Hematopoietic multipotent progenitor cell treated with erythropoietin and hydrocortisone succinate and interleukin-3 and kit ligand, for 4 days (in vitro differentiated cells): Measurements from ENCODE around the gene TAX1BP1.

ENCODE experiments used
- DNase-seq: peaks from one replicate; pipeline ENCODE4 v3.0.0-alpha.2; 2015

Gene TAX1BP1

DNA sequence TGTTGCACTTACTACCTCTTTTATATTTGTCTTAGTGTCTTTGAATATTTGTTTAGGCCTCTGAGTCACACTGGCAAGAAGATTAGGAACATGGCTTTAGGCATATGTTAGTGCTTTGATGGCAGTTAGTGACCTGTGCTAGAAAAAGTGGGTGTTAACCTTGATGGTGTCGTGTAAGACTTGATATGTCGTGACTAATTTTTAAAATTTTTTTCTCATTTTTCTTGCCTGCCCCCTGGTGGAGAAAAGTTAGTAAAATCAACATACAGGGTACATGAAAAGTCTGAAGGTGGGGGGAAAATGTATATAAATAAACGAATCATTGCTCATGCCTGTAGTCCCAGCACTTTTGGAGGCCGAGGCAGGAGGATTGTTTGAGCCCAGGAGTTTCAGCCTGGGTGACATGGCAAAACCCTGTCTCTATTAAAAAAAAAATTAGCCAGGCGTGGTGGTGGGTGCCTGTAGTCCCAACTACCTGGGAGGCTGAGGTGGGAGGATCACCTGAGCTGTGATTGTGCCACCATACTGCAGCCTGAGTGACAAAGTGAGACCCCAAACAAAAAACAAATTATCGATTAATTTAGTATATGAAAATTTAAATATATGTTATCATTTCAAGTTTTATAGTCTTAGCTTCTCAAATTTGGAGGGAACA is 44.6 kb downstream of the TAX1BP1 start:
- peak; percentile 81 for DNase-seq

DNA sequence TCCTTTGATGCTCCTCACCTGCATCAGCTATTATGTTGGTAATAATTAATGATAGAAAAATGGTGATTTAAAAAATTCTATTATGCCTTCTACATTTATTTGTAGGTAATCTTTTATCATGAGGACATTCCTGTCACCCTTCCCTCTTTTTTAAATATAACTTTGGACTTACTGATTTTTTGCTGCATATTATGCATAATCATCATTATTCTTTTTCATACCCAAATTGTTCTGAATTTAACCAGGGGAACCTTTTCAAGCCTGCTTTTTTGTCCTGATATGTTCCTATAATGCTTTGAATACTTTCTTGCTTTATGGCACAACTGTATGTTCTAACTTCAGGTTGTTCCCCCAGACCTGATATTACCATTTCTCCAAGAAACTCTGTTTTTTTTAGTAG is 48.5 kb downstream of the TAX1BP1 start:
- DNase-seq: no peak

DNA sequence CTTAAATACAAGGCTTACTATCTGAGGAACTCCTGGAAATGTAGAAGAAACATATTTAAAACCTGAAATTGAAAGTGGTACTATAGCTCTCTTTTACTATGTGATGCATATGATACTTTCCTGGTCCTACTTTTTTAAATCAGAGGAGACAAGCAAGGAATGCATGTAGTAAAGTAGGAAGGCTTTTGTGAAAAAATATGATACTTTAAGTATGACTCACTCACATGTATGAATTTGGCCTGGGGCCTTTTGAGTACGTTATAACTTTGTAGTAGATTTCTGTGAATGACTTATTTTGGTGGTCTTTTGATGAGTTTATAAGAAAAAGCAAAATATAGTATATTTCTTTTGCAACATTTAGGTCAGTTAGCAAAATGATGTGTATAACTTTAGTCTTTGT is 53.8 kb downstream of the TAX1BP1 start:
- no peak for DNase-seq

DNA sequence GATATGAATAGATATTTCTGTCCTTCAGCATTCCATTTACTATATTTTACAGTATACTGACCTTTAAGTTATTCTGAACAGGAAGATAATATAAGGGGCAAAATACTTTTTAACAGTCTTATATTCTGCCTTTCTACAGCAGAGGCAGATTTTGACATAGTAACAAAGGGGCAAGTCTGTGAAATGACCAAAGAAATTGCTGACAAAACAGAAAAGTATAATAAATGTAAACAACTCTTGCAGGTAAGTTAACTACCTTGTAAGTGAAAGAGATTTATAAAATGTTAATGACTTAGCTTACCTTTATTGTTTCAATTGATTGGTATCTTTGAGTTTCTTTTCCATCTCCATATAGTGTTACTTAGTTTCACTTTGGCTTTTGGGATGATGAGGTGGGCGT is 56.0 kb downstream of the TAX1BP1 start:
- no peak for DNase-seq

DNA sequence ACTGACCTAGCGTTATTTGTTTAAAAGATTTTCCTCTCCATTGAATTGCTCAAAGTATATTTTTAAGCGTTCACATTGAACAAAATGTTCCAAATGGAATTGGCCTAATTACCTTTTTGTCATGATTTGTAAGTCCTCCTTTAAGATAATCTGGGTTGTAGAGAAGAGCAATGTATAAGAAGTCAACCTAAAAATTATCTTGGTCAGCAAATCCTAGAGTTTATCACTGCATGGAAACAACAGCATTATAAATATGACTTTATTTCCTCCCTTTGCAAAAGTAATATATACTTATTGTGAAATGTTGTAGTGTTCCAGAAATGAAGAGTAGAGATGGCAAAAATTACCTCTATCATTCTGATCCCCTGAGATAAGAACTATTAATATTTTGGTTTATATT is 59.2 kb downstream of the TAX1BP1 start:
- no peak for DNase-seq

DNA sequence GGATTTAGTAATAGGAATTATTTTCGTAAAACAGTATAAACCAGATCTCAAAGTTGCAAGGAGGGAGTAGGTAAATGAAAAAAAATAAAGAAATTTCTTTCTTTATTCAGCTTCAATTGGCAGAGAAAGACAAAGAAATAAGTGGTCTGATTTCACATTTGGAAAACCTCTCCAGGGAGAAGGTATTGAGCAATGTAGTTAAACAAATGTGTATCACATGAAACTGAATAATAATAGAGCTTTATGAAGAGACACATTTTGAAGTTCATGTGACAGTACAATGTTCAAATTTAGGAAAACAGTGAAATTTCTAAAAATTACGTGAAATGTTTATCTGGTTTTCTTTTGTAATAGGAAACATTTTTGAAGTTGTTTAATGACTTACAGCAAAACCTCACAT is 63.0 kb downstream of the TAX1BP1 start:
- DNase-seq: no peak

DNA sequence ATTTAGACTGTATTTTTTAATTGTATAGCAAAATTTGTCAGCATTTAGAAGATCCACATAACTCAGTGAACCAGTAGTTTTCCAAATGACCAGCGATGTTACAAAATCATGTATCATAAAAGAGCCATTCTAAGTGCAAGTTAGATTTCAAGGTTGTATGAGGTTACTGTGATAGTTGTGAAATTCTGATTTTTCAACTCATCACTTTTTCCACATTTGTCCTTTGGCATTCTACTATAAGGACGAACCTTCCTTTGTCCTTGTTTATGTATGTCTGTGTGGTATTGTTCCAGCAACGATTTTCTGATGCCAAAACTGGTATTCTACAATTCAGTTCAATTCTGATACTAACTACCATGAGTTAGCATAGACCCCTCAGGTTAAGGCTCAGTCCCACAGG is 64.2 kb downstream of the TAX1BP1 start:
- no peak for DNase-seq

DNA sequence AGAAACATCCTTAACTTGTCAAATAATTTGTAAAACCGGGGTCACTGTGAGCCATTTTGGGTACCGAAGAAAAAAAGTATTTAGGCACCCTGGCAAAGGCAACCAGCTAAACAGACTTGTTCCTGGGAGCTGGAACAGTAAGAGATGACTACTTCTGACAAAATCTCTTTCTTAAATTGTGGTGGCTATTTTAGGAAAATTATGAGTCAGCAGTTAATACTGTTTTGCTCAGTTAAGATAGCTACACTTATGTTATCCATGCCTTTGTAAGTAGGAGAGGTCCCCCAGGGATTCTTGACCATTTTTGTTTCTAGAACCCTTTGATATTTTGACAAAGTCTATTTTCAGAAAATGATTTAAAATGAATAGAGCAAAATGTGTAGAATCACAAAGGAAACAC is 68.7 kb downstream of the TAX1BP1 start:
- peak; percentile 9 for DNase-seq

DNA sequence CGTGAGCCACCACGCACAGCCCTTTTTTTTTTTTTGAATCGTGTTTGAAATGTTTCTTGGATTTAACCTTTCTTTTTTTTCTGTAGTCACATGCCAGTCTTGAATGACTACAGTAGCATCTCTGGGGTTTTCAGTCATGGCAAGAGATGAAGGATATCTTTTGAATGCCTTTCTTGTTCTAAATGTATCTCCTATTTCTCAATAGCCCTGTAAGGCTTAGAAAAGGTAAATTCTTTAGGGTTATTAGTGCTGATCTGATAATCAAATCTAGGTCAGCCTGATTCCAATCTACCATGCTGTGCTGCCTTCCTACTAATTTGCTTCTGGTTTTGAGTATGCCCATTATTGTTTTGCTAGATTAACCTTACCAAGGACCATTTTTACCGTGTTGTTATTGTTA is 70.2 kb downstream of the TAX1BP1 start:
- DNase-seq: no peak

DNA sequence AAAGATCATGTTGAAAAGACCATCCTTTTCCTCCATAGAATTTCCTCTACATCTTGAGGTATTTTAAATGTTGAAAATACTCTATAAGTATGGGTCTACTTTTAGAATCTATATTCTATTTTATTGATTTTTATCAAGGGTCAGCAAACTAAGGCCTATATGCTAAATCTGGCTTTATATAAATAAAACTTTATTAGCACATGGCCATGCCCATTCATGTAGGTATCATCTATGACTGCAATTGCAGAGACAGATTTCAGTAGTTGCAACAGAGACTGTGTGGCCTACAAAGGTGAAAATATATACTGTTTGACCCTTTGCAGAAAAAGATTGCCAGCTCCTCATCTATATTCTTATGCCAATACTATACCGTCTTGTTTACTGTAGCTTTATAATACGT is 72.7 kb downstream of the TAX1BP1 start:
- DNase-seq: no peak

DNA sequence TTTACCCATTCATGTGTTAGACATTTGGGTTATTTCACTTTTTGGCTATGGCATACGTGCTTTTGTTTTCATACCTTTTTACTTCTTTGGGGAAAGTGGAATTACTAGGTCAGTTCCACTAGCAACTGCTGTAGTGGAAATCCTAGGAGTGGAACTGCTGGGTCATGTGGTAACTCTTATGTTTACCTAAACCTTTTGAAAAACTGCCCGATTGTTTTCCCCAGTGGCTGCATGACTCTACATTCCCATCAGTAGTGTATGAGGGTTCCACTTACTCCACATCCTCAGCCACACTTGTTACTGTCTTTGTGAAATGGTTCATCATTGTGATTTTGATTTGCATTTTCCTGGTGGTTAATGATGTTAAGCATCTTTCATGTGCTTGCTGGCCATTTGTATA is 82.3 kb downstream of the TAX1BP1 start:
- no peak for DNase-seq

DNA sequence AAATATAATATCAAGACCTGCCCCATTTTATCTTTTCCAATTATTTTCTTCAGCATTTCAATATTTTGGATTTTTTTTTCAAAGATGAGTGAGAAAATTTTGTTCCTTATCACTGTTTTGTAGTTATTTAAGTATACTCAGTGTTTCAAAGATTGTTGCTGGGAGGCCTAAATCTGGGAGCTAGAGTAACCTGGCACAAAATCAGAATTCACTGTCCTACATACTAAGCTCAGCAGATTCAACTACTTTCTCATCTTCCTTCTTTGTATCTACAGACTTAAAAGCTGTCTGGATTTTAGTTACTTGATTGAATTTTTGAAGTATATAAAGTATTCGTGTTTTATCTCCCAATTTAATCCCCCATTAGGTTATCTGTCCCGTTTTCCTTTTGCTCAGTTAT is 85.9 kb downstream of the TAX1BP1 start:
- no peak for DNase-seq

DNA sequence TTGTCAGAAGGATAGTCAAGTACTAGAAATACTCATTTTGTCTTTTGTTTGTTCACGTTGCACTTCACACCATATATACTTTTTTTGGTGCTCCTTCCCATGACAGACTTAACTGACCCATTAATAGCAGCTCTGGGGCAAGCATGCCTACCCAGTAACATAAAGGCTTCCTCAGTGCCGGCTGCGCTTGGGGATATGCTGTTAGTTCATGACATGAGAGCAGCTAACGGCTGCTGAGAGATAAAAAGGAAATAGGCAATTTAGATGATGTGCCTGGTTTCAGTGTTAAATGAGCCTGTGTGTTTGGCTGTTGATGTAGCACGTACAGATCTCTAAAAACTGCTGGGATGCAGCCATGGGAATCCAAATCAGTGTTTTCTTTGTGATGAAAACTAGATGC is 86.4 kb downstream of the TAX1BP1 start:
- DNase-seq: no peak

DNA sequence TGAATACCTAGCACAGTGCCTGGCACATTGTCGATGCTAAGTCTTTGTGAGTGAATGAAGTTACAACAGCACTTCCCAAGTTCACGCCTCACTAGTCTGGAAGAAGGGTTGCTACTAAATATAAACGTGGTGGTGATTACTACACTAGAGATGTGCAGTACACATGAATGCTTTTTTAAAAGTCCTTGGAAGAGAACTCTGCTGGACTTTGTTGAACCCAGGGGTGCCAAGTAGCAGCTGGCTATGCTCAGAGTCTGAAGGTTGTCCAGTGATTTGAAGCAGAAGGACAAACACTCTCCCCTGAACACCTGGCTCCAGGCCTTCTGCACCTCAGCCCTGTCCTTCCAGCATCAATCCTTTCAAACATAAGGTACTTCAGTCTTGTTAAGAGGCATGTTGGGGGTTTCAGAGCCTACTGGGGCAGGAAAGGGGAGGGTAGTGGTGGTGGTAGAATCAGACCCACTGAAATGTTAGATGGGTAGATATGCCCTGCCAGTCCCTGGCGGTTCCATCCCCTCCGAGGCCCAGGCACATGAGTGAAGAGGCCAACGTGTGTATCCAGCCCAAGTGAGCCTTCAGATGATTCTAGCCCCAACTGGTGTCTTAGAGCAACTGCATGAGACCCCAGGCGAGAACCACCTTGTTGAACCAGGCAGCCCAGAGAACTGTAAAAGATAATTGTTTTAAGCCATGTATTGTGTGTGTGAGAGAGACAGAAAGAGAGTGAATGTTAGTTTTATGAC is 94.4 kb downstream of the TAX1BP1 start:
- no peak for DNase-seq

DNA sequence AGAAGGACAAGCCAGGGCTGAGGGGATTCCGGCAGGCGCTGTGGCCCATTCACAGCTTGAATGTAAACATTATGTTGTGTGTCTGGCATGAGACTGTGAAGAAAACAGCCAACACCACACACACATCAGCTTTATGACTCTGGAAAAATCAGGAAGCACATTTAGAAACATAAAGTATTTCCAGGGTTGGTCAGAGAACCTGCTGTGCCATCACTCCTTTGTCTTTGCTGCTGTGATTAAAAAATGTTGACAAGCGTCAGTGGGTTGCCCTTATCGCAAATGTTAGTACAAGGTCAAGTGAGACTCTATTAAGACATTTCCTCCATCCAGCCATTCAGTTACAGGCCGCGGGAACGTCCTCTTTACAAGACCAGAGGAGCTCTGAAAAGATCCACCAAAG is 95.4 kb downstream of the TAX1BP1 start:
- DNase-seq: no peak

DNA sequence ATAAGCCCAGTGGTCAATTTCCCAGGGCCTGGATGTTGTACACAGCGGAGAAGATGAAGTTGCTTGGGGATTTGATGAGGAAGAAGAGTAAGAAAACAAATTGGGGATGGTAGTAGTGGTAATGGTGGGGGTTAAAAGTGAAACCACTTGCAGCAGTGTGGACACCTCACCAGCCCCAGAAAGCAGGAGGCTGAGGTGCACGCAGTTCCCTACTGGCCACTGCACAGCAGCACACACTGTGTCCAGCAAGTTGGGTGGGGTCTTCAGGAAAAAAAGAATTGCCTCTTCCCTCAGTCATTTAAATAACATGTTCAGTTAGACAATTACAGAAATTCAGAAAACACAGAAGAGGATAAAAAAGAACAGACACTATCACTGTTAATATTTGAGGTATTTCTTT is 96.6 kb downstream of the TAX1BP1 start:
- no peak for DNase-seq

DNA sequence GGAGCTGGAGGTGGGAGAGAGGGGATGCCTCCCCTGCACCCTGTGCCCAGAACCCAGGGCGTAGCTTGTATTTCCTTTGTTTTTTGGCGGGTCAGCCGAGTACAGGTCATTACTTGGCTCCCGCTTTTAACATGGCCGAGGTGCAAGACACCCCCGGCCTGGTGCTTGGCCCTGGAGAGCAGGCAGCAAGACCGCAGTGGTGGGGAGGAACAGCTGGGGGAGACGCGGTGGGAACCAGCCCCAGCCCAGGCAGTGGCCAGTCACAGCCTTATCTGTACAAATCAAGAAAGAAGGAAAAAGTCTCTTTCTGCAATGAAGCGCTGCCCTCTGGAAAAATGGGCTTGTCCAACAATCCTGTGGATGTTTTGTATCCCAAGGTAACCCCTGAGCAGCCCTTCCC is 99.1 kb downstream of the TAX1BP1 start:
- no peak for DNase-seq

DNA sequence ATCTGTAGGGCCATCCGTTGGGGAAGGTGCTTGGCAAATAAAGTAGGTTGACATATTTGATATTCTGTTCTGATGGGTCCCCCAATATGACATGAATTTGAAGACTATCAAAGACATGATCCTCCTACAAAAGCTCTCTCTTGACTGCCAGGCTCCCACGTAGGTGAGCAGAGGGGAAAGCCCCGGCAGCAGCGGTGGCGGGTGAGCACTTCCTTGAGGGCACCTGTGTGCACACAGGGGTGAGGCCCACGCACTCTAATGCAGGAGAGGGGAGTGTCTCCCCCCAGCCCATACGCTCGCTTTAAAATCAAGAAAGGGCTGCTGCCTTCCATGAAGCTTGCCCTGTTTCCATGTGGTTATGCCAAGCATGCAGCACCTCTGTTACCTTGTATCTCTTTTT is 100.4 kb downstream of the TAX1BP1 start:
- DNase-seq: no peak

DNA sequence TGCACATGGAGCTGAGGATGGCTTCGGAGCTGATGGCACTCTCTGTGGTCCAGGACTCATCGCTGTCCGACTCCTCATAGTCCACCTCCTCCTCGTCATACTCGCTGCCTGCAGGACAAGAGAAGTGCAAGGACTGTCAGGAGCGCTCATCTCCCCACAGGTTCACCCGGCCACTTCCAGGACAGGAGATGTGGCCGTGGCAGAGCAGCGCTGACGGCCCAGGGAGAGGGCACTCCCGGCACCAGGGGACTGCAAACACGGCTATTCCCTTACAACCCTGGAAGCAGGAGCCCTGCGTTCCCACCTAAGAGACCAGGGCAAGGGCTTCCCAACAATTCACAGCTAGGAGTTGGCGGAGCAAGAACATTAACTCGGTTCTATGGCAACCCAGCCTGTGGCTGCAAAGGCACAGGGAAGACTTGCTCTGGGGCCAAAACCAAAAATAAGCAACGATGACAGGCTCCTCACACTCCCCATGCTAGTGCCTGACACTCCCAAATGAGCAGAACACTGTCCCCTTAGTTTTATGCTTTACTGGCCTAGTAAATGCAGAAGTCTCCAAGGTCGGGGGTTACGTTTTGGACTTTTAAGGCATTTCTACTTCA is 100.9 kb downstream of the TAX1BP1 start:
- no peak for DNase-seq

DNA sequence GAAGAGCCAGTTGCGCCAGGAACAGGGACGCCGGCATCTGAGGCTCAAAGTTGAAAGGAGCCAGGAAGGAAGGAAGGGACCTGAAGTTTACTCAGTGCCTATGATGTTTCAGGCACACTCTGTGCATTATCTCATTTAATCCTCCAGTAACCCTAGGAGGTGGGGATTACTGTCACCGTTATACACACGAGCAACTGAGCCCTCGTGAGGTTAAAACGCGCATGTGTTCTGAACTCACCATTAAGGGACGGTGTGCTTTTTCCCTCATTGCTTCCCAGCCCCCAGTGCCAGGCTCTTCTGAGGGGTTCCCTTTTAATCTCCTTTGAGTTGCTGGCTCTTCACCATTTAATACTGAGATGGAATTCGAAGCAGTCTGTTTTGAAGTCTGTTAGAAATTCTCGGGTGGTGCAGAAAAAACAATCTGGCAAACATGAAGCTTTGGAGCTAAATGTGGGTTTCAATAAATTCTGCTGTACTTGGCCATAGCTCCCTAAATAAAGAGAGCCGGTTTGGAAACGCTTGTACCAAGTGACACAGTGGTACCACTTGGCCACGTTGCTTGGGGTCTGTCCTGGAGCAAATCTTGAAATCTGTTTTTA is 102.2 kb downstream of the TAX1BP1 start:
- no peak for DNase-seq

DNA sequence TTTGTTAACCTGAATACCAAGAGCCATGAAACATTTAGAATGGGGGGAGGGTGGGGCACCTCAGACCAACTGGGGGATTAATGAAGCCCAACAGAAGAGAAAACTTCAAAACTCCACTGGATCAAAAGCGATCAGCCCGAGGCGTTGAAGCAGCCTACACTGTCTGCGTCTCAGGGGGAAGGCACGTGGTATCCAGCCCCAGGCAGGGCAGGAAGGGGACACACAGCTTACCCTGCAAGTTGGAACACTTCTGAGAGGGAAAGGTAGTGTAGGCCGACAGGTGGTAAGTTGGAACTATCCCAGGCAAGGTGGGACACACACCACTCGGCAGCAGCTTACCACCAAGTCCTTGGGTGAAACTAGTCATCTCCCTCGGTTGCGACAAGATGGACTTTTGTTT is 102.9 kb downstream of the TAX1BP1 start:
- DNase-seq: no peak

DNA sequence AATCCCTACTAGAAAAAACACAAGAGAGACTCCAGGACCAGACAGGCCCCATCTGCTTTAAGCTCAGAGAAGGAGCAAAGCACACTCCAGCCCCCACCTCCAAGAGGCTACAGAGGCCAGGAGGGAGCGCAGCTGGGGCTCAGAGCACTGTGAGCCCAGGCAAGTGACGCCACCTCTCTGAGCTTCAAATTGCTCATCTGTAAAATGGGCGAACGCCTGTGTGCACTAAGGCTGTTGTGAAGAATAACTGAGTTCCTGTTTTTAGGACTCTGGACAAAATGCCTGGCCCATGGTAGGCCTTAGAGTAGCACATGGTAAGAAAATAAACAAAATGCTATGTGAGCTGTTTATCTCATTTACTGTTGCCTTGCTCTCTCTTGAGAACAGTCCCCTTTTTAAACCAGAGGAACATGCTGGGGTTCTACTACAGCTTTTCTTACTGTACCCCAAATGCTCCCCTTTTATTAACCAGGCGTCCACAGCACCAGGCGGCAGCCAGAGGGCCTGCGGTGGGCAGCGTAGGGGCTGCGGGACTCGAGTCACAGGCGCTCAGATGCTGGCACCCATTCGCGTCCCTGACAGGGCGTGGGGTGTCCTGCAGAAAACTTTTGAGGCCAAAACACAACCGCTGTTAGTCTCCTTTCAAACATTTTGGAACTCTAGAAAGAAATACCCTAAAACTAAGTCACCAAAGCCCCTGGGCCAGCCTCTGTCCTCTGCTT is 103.8 kb downstream of the TAX1BP1 start:
- no peak for DNase-seq

DNA sequence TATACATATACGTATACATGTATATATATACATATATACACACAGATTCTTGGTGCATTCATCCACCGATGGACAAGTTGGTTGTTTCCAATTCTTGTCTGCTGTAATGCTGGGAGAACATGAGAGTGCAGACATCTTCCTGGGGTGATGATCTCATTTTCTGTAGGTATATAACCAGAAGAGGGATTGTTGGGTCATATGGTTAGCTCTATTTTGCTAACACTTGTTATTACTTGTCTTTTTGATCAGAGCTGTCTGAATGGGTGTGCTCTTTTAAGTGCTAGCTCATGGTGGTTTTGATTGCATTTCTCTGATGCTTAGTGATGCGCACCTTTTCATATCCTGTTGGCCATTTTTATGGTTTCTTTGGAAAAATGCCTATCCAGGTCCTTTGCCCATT is 106.4 kb downstream of the TAX1BP1 start:
- DNase-seq: no peak

DNA sequence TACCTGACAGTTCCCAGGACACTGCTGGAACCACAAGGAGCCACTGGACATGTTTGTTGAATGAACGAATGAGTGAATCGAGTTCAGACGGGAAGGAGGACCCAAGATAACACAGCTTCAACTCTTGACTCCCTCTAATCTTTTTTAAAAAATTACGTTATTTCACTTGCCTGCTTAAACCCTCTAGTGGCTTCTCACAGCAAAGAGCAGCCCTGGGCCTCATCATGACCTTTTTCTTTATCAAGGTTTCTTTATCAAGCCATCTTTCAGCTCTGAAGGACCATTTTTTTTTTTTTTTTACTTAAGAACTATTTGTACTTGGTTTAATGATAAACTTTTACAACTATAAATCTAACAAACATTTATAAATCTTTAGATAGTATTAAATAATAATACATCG is 110.6 kb downstream of the TAX1BP1 start:
- no peak for DNase-seq
